BLaER1 treated with 17β-estradiol and CSF1 and Interleukin-3, amounts not matched to agents 10 nM and 100 nM (cell line): Measurements from ENCODE around the gene CYB561.
A peak's percentile ranks its signal among the peaks of the same experiment; 100 is the strongest.

Experiments used
- H3K27ac ChIP-seq, 11 experiments: shearing (Covaris generic); formaldehyde crosslinking; 2 replicates each; pipeline ENCODE4 v1.8.1; 2022
- H3K27me3 ChIP-seq, 11 experiments: shearing (Covaris generic); formaldehyde crosslinking; 2 replicates each; pipeline ENCODE4 v1.8.1; 2022
- H3K36me3 ChIP-seq, 11 experiments: shearing (Covaris generic); formaldehyde crosslinking; 2 replicates each; pipeline ENCODE4 v1.8.1; 2022
- H3K4me1 ChIP-seq, 10 experiments: shearing (Covaris generic); formaldehyde crosslinking; 2 replicates each; pipeline ENCODE4 v1.8.1; 2022
- H3K4me2 ChIP-seq, 11 experiments: shearing (Covaris generic); formaldehyde crosslinking; 2 replicates each; pipeline ENCODE4 v1.8.1; 2022
- H3K4me3 ChIP-seq, 10 experiments: shearing (Covaris generic); formaldehyde crosslinking; 2 replicates each; pipeline ENCODE4 v1.8.1; 2022
- H3K9ac ChIP-seq, 11 experiments: shearing (Covaris generic); formaldehyde crosslinking; 2 replicates each; pipeline ENCODE4 v1.8.1; 2022
- H3K9me3 ChIP-seq, 11 experiments: shearing (Covaris generic); formaldehyde crosslinking; replicated peaks in 1 of 11; 2 replicates each; pipeline ENCODE4 v1.8.1; 2022
- H4K20me1 ChIP-seq, 11 experiments: shearing (Covaris generic); formaldehyde crosslinking; 2 replicates each; pipeline ENCODE4 v1.8.1; 2022
- Cebpa-rat ChIP-seq, 11 experiments: shearing (Covaris generic); IDR thresholded peaks; 2 replicates each; pipeline ENCODE4 v1.8.1; 2022

CYB561 gene

GRCh38 chr17:63437287-63438091 lies 8.6 kb downstream of the CYB561 start:
- Histone ChIP-seq H4K20me1 (no peaks in the 10 kb centered on the region), H3K36me3 (no peaks in the 10 kb centered on the region; a peak in 1 of 22 replicates), H3K4me1 (peaks cover 63 to 97% (median 79%) of the 10 kb centered on the region in 10 experiments), H3K9me3 (no peaks in the 10 kb centered on the region), H3K4me2 (peak overlapping the region in 9 of 11 experiments; percentile 50 to 87 (median 79); a peak in 14 of 22 replicates), H3K27me3 (0 out of 22 replicates have a peak, but pooled peaks cover 0 to 3% (median 0%) of the 10 kb centered on the region in 11 experiments), H3K27ac (no peak overlapping the region), H3K4me3 (no peak overlapping the region), H3K9ac (no peak overlapping the region)
- no peak for TF ChIP-seq Cebpa-rat (IDR thresholded peaks at IDR 0.05)

GRCh38 chr17:63436523-63437110 lies 9.5 kb downstream of the CYB561 start:
- no peak for TF ChIP-seq Cebpa-rat (IDR thresholded peaks at IDR 0.05)
- Histone ChIP-seq H3K4me3 (no peak overlapping the region), H4K20me1 (no peaks in the 10 kb centered on the region; a peak in 1 of 22 replicates), H3K27me3 (0 out of 22 replicates have a peak, but pooled peaks cover 0 to 3% (median 0%) of the 10 kb centered on the region in 11 experiments), H3K9me3 (no peaks in the 10 kb centered on the region), H3K36me3 (no peaks in the 10 kb centered on the region; a peak in 1 of 22 replicates), H3K4me1 (peaks cover 63 to 88% (median 78%) of the 10 kb centered on the region in 10 experiments), H3K27ac (no peak overlapping the region), H3K4me2 (peak overlapping the region in 10 of 11 experiments; percentile 23 to 87 (median 82); a peak in 19 of 22 replicates), H3K9ac (no peak overlapping the region)

GRCh38 chr17:63435681-63436522 lies 10.2 kb downstream of the CYB561 start:
- peaks cover 63 to 81% (median 74%) of the 10 kb centered on the region in 10 experiments for H3K4me1 ChIP-seq
- H3K9me3 ChIP-seq, result no peaks in the 10 kb centered on the region
- no peaks in the 10 kb centered on the region; a peak in 1 of 22 replicates for H3K36me3 ChIP-seq
- H3K27me3 ChIP-seq, result 0 out of 22 replicates have a peak, but pooled peaks cover 0 to 3% (median 0%) of the 10 kb centered on the region in 11 experiments
- peak overlapping the region; percentile 68 to 87 (median 81) for H3K4me2 ChIP-seq
- H3K9ac ChIP-seq, result no peak overlapping the region; a peak in 1 of 22 replicates
- no peak for TF ChIP-seq Cebpa-rat (IDR thresholded peaks at IDR 0.05)
- H3K4me3 ChIP-seq, result no peak overlapping the region
- no peaks in the 10 kb centered on the region; a peak in 1 of 22 replicates for H4K20me1 ChIP-seq
- peak overlapping the region in 2 of 11 experiments; percentile 71 to 73; a peak in 3 of 22 replicates for H3K27ac ChIP-seq

- Histone ChIP-seq H3K4me1 (peaks cover 59 to 73% (median 67%) of the 10 kb centered on the region in 10 experiments), H3K9ac (peak overlapping the region in 1 of 11 experiments; percentile 66; a peak in 2 of 22 replicates), H3K27me3 (0 out of 22 replicates have a peak, but pooled peaks cover 0 to 3% (median 0%) of the 10 kb centered on the region in 11 experiments), H3K4me3 (no peak overlapping the region), H4K20me1 (no peaks in the 10 kb centered on the region; a peak in 1 of 22 replicates), H3K4me2 (peak overlapping the region; percentile 68 to 87 (median 81)), H3K36me3 (no peaks in the 10 kb centered on the region; a peak in 1 of 22 replicates), H3K27ac (peak overlapping the region in 7 of 11 experiments; percentile 14 to 73 (median 68); a peak in 9 of 22 replicates), H3K9me3 (no peaks in the 10 kb centered on the region)
- TF ChIP-seq Cebpa-rat (IDR thresholded peaks at IDR 0.05), result no peak
These were observed 11.0 kb downstream of the CYB561 start for GRCh38 chr17:63434951-63435571.

- peak overlapping the region; percentile 17 to 69 (median 54); a peak in 19 of 22 replicates for H3K9ac ChIP-seq
These were observed 12.1 kb downstream of the CYB561 start for GRCh38 chr17:63433746-63434591.

GRCh38 chr17:63431939-63432804 lies 13.9 kb downstream of the CYB561 start:
- Histone ChIP-seq H3K27ac (peak overlapping the region in 3 of 11 experiments; percentile 71 to 73 (median 72); a peak in 5 of 22 replicates), H3K27me3 (0 out of 22 replicates have a peak, but pooled peaks cover 0 to 3% (median 0%) of the 10 kb centered on the region in 11 experiments), H3K4me2 (peak overlapping the region in 7 of 11 experiments; percentile 76 to 87 (median 82); a peak in 6 of 22 replicates), H3K4me1 (peaks cover 46 to 64% (median 62%) of the 10 kb centered on the region in 10 experiments), H3K9ac (no peak overlapping the region), H3K9me3 (no peaks in the 10 kb centered on the region), H4K20me1 (peaks cover 0 to 8% (median 0%) of the 10 kb centered on the region in 11 experiments; a peak in 2 of 22 replicates), H3K36me3 (no peaks in the 10 kb centered on the region; a peak in 1 of 22 replicates), H3K4me3 (no peak overlapping the region)
- no peak for TF ChIP-seq Cebpa-rat (IDR thresholded peaks at IDR 0.05)

More at GRCh38 chr17:63433746-63434591, 12.1 kb downstream of the CYB561 start:
- H3K4me1 ChIP-seq, result peaks cover 48 to 62% (median 56%) of the 10 kb centered on the region in 10 experiments
- no peaks in the 10 kb centered on the region; a peak in 1 of 22 replicates for H3K36me3 ChIP-seq
- no peaks in the 10 kb centered on the region; a peak in 1 of 22 replicates for H4K20me1 ChIP-seq
- H3K4me3 ChIP-seq, result peak overlapping the region in 1 of 10 experiments; percentile 43; a peak in 1 of 20 replicates
- no peak for TF ChIP-seq Cebpa-rat (IDR thresholded peaks at IDR 0.05)
- H3K9me3 ChIP-seq, result no peaks in the 10 kb centered on the region
- peak overlapping the region; percentile 68 to 87 (median 81) for H3K4me2 ChIP-seq
- 0 out of 22 replicates have a peak, but pooled peaks cover 0 to 3% (median 0%) of the 10 kb centered on the region in 11 experiments for H3K27me3 ChIP-seq
- peak overlapping the region in 9 of 11 experiments; percentile 43 to 73 (median 68); a peak in 17 of 22 replicates for H3K27ac ChIP-seq
